GM12878 (cell line): Measurements from ENCODE around the gene KIF6. TPM values are rescaled to one million over a fixed set of nuclear protein-coding genes. Genes with fewer than 3 reads are reported as not detected.

Experiments used
- ATAC-seq: fragments of 200-7000 bp; cut with Tn5 transposase; 3 replicates; pipeline ENCODE4 v1.9.1; 2020; ENCODE audit warnings: mild to moderate bottlenecking, moderate library complexity
- BruUV-seq: library from RNA; stranded (reverse); fragments of 400-500 nt; replicated peaks from 2 replicates; lab custom pipeline; 2021; lab: Mats Ljungman, UMichigan
- CTCF ChIA-PET: fragments of 300-600 bp; sonication (Branson Sonifier 250); formaldehyde crosslinking; extraction: SDS; loops from one replicate; lab custom pipeline; 2021; ENCODE audit warnings: inconsistent platforms; lab: Yijun Ruan, JAX
- POLR2A ChIA-PET: fragments of 350-600 bp; formaldehyde crosslinking; extraction: SDS; loops from one replicate; lab custom pipeline; 2021; ENCODE audit warnings: inconsistent platforms; lab: Charles Lee
- RAD21 ChIA-PET: fragments of 300-600 bp; sonication (Branson Sonifier 250); formaldehyde crosslinking; loops from one replicate; lab custom pipeline; 2023; ENCODE audit warnings: antibody characterized with exemption; ENCODE audit not compliant: unreplicated experiment; lab: Charles Lee
- SMC1A ChIA-PET: fragments of 300-600 bp; sonication (Branson Sonifier 250); formaldehyde crosslinking; loops from one replicate; lab custom pipeline; 2023; ENCODE audit not compliant: unreplicated experiment, uncharacterized antibody; lab: Charles Lee
- DNase-seq: peaks from one replicate; pipeline ENCODE4 v3.0.0-alpha.2; 2011; ENCODE audit warnings: low read depth, low spot score
- FAIRE-seq: peaks from 3 replicates; lab custom pipeline; 2011; peaks lifted over from hg19 to GRCh38; lab: Jason Lieb, UNC
- H2AFZ ChIP-seq: 2 replicates; pipeline ENCODE4 v1.6.0; 2011; ENCODE audit warnings: low read depth, low read length, control low read depth; ENCODE audit not compliant: control insufficient read depth
- H3K27ac ChIP-seq: 2 replicates; pipeline ENCODE4 v1.5.1; 2011; ENCODE audit warnings: control low read depth; ENCODE audit not compliant: control insufficient read depth, insufficient read depth
- H3K27me3 ChIP-seq, 2 experiments: replicated peaks in 1 of 2; 2 replicates each; pipeline versions ENCODE4 v1.6.0 to v1.6.1; 2011; ENCODE audit warnings: low read length in 1 of 2; ENCODE audit not compliant: control insufficient read depth in 2 of 2, insufficient read depth in 2 of 2
- H3K36me3 ChIP-seq, 2 experiments: 2 replicates each; pipeline ENCODE4 v1.5.1; 2011; ENCODE audit warnings: low read length in 1 of 2; ENCODE audit not compliant: control insufficient read depth in 2 of 2, insufficient read depth in 2 of 2
- H3K4me1 ChIP-seq: 2 replicates; pipeline ENCODE4 v1.6.1; 2011; ENCODE audit warnings: mild to moderate bottlenecking, low read length, moderate library complexity, mixed read lengths; ENCODE audit not compliant: control insufficient read depth, insufficient read depth
- H3K4me2 ChIP-seq: 2 replicates; pipeline ENCODE4 v1.6.0; 2011; ENCODE audit warnings: control low read depth; ENCODE audit not compliant: control insufficient read depth, insufficient read depth
- H3K4me3 ChIP-seq: fragments of 200-600 bp; sonication (generic); 2 replicates; pipeline ENCODE4 v1.5.1; 2016
- H3K79me2 ChIP-seq: 2 replicates; pipeline ENCODE4 v1.6.0; 2011; ENCODE audit warnings: low read length; ENCODE audit not compliant: control insufficient read depth, insufficient read depth
- H3K9ac ChIP-seq: 2 replicates; pipeline ENCODE4 v1.8.0; 2011; ENCODE audit warnings: low read length, control low read depth, mixed read lengths; ENCODE audit not compliant: control insufficient read depth, insufficient read depth
- H3K9me3 ChIP-seq: replicated peaks from 3 replicates; pipeline ENCODE4 v1.5.1; 2011; ENCODE audit warnings: mild to moderate bottlenecking, low read length; ENCODE audit not compliant: control insufficient read depth, insufficient read depth
- H4K20me1 ChIP-seq: 2 replicates; pipeline ENCODE4 v1.6.0; 2011; ENCODE audit not compliant: control insufficient read depth, insufficient read depth
- BCL11A ChIP-seq: IDR thresholded peaks from 2 replicates; pipeline ENCODE4 v1.6.1; 2011; ENCODE audit warnings: low read depth, low read length
- CBFB ChIP-seq: IDR thresholded peaks from 2 replicates; pipeline ENCODE4 v1.6.1; 2016; ENCODE audit warnings: antibody characterized with exemption, low read depth
- CTCF ChIP-seq, 3 experiments: IDR thresholded peaks in 2 of 3; conservative IDR thresholded peaks in 1 of 3; 2 replicates each; pipeline ENCODE4 v1.5.1; 2011; ENCODE audit warnings: low read depth in 3 of 3, low read length in 3 of 3, mild to moderate bottlenecking in 3 of 3, control low read depth in 2 of 3, moderate library complexity in 2 of 3, inconsistent platforms in 1 of 3, mixed read lengths in 1 of 3; ENCODE audit not compliant: control insufficient read depth in 2 of 3, insufficient read depth in 1 of 3; ENCODE audit errors: extremely low read depth in 1 of 3
- ELK1 ChIP-seq: IDR thresholded peaks from 2 replicates; pipeline ENCODE4 v1.6.1; 2012; ENCODE audit warnings: low read depth, low read length, improper control_type of control experiment
- EP300 ChIP-seq, 2 experiments: fragments of 150-350 bp in 1 of 2; IDR thresholded peaks; 2 replicates each; pipeline ENCODE4 v1.6.1; 2011 to 2012; ENCODE audit warnings: low read depth in 2 of 2, low read length in 2 of 2, borderline replicate concordance in 1 of 2, improper control_type of control experiment in 1 of 2, inconsistent platforms in 1 of 2; ENCODE audit not compliant: control insufficient read depth in 1 of 2
- MTA2 ChIP-seq: fragments of 450-650 bp; IDR thresholded peaks from 2 replicates; pipeline ENCODE4 v1.6.1; 2016; ENCODE audit warnings: low read depth, mild to moderate bottlenecking, moderate library complexity
- PAX8 ChIP-seq: fragments of 450-650 bp; IDR thresholded peaks from 2 replicates; pipeline ENCODE4 v1.6.1; 2017; ENCODE audit warnings: mild to moderate bottlenecking, moderate library complexity
- RAD51 ChIP-seq: fragments of 450-650 bp; IDR thresholded peaks from 2 replicates; pipeline ENCODE4 v1.6.1; 2016; ENCODE audit warnings: moderate library complexity, mild to moderate bottlenecking, inconsistent platforms
- RELA ChIP-seq: fragments of 450-650 bp; IDR thresholded peaks from 2 replicates; pipeline ENCODE4 v1.8.0; 2014; ENCODE audit warnings: borderline replicate concordance; ENCODE audit not compliant: partially characterized antibody
- SIX5 ChIP-seq: IDR thresholded peaks from 2 replicates; pipeline ENCODE4 v1.6.1; 2011; ENCODE audit warnings: mild to moderate bottlenecking, low read depth, low read length, moderate library complexity; ENCODE audit not compliant: severe bottlenecking
- TCF12 ChIP-seq: IDR thresholded peaks from 2 replicates; pipeline ENCODE4 v1.6.1; 2011; ENCODE audit warnings: low read depth, mild to moderate bottlenecking, low read length
- YBX1 ChIP-seq: fragments of 450-650 bp; IDR thresholded peaks from 2 replicates; pipeline ENCODE4 v1.6.1; 2016; ENCODE audit warnings: antibody characterized with exemption
- ZNF217 ChIP-seq: fragments of 450-650 bp; IDR thresholded peaks from 2 replicates; pipeline ENCODE4 v1.6.1; 2017; ENCODE audit warnings: antibody characterized with exemption, mild to moderate bottlenecking
- ZSCAN29 ChIP-seq: fragments of 450-650 bp; IDR thresholded peaks from 2 replicates; pipeline ENCODE4 v1.6.1; 2017; ENCODE audit warnings: mild to moderate bottlenecking, moderate library complexity
- WGBS: methylation state at CpG from one replicate; pipeline ENCODE4 v1.1.6; 2016; ENCODE audit warnings: low lambda C conversion rate; ENCODE audit not compliant: insufficient replicate concordance, insufficient coverage; ENCODE audit errors: missing lambda C conversion rate; 5-methylcytosine and 5-hydroxymethylcytosine counted together
- in situ Hi-C: fragments of 300-500 bp; cut with MboI; formaldehyde crosslinking; loops from 9 replicates; pipeline ENCODE4 v1.14.3; 2018; ENCODE audit warnings: mixed read lengths
- intact Hi-C: fragments of 100-400 bp; cut with micrococcal nuclease; formaldehyde crosslinking; loops from one replicate; pipeline ENCODE4 v1.14.2; 2022; ENCODE audit not compliant: unreplicated experiment
- polyA plus RNA-seq, 11 experiments: library from polyadenylated mRNA; depleted of rRNA in 4 of 11; unstranded in 6 of 11; stranded (reverse) in 5 of 11; fragments of >200 nt; fragmentation: Nextera tagmentation in 4 of 11; fragmentation: Illumina TruSeq in 1 of 11; extraction: Ambion mirVana in 4 of 11; extraction: Trizol in 1 of 11; gene quantifications; 1 replicate in 1 of 11; 2 replicates in 10 of 11; pipeline versions ENCODE4 v1.2.1 to v1.2.3, GENCODE V29; 2011 to 2016; ENCODE audit warnings: inconsistent platforms in 2 of 11, missing spikeins in 2 of 11, low read depth in 1 of 11
- total RNA-seq, 4 experiments: library from RNA; depleted of rRNA in 3 of 4; stranded (reverse); fragments of >200 nt in 3 of 4; fragmentation: Illumina TruSeq in 1 of 4; extraction: Trizol in 1 of 4; gene quantifications; 2 replicates each; pipeline versions ENCODE4 v1.2.1 to v1.2.3, GENCODE V29; 2013 to 2021

The KIF6 gene
- total and polyA plus RNA-seq, 10 of the 15 experiments (the other 5 are each of a cell fraction or from before 2014, with no cell fraction given) = 0.09 to 1.0 (median 0.28) TPM

GRCh38 chr6:39300739-39301138 lies 424.5 kb downstream of the KIF6 start:
- ChIA-PET SMC1A (interaction anchor here (0.9 to 7.4 kb wide), 4 partner anchors 103 to 304 kb away, joined by 4 to 83 read pairs (median 8); no protein-coding TSS in a partner anchor), CTCF (interaction anchor here (0.7 to 7.5 kb wide), 6 partner anchors 9 to 428 kb away, joined by 3 to 167 read pairs (median 4); no protein-coding TSS in a partner anchor), RAD21 (interaction anchor here (1.0 to 5.0 kb wide), 2 partner anchors 110 to 134 kb away, joined by 3 to 71 read pairs; no protein-coding TSS in a partner anchor), POLR2A (interaction anchor here (1.2 kb wide), 1 partner anchor 103 kb away, joined by 3 read pairs; no protein-coding TSS in a partner anchor)
- in situ Hi-C loops = loop anchor here (5.0 kb wide), 3 partner anchors 133 to 428 kb away; no protein-coding TSS in a partner anchor
- no peaks in the 10 kb centered on the region for H3K9me3 ChIP-seq
- no peak overlapping the region for H3K4me2 ChIP-seq
- intact Hi-C loops = loop anchor here (5.0 kb wide), 2 partner anchors 303 to 428 kb away; no protein-coding TSS in a partner anchor
- no peak overlapping the region for H3K4me3 ChIP-seq
- no TSS peak for BruUV-seq
- no peak for TF ChIP-seq CTCF (IDR thresholded peaks at IDR 0.05 in 2 of 3, conservative IDR thresholded peaks at IDR 0.05 in 1 of 3; ENCODE audit: control insufficient read depth in 2 of 3, extremely low read depth in 1 of 3, insufficient read depth in 1 of 3, low read depth in 3 of 3, low read length in 3 of 3)
- H3K79me2 ChIP-seq = no peaks in the 10 kb centered on the region
- no peak overlapping the region for H3K27ac ChIP-seq
- 0 out of 2 replicates have a peak, but pooled peaks cover 2% of the 10 kb centered on the region for H3K4me1 ChIP-seq
- no peak for DNase-seq
- ATAC-seq = no peak
- H3K9ac ChIP-seq = no peak overlapping the region
- no peak for FAIRE-seq
- no peaks in the 10 kb centered on the region for H3K36me3 ChIP-seq
- WGBS = 8% methylated on average over 6 of the region's 6 CpGs
- H4K20me1 ChIP-seq = no peaks in the 10 kb centered on the region
- H2AFZ ChIP-seq = no peak overlapping the region
- H3K27me3 ChIP-seq = peaks cover 0 to 3% of the 10 kb centered on the region in 2 experiments; a peak in 3 of 4 replicates

GRCh38 chr6:39298061-39298460 lies 427.1 kb downstream of the KIF6 start:
- no peak overlapping the region for H3K4me2 ChIP-seq
- WGBS = 18% methylated on average over 10 of the region's 10 CpGs
- TF ChIP-seq ZSCAN29 (no peak), YBX1 (no peak), RAD51 (no peak), CBFB (no peak), BCL11A (no peak), PAX8 (no peak), ZNF217 (no peak), RELA (no peak), SIX5 (no peak), ELK1 (no peak), MTA2 (no peak), EP300 (IDR thresholded peaks at IDR 0.05; ENCODE audit: borderline replicate concordance in 1 of 2, control insufficient read depth in 1 of 2, low read depth in 2 of 2, low read length in 2 of 2) (no peak), TCF12 (no peak)

More at GRCh38 chr6:39298061-39298460, 427.1 kb downstream of the KIF6 start:
- in situ Hi-C loops = no loop called here
- Histone ChIP-seq H3K9ac (no peak overlapping the region), H3K79me2 (no peaks in the 10 kb centered on the region), H4K20me1 (no peaks in the 10 kb centered on the region), H3K4me1 (0 out of 2 replicates have a peak, but pooled peaks cover 2% of the 10 kb centered on the region), H3K9me3 (no peaks in the 10 kb centered on the region), H3K36me3 (no peaks in the 10 kb centered on the region), H3K4me3 (no peak overlapping the region), H2AFZ (no peak overlapping the region), H3K27ac (no peak overlapping the region), H3K27me3 (peaks cover 0 to 5% of the 10 kb centered on the region in 2 experiments; a peak in 3 of 4 replicates)
- ChIA-PET SMC1A (no interaction called here), RAD21 (no interaction called here), CTCF (no interaction called here), POLR2A (no interaction called here)
- FAIRE-seq = no peak
- BruUV-seq = no TSS peak
- intact Hi-C loops = no loop called here
- no peak for ATAC-seq
- DNase-seq = no peak
